Thymus (tissue), 2 donors: Measurements from ENCODE around the gene CIP2A. TPM values are rescaled to one million over a fixed set of nuclear protein-coding genes. Genes with fewer than 3 reads are reported as not detected.

Source experiments
- polyA plus RNA-seq: library from polyadenylated mRNA; stranded (reverse); fragments of 200-250 nt; gene quantifications from one replicate; pipeline ENCODE4 v1.2.3, GENCODE V29; 2013
- total RNA-seq: library from RNA; stranded (reverse); fragments of 120-200 nt; gene quantifications from one replicate; pipeline ENCODE4 v1.2.4, GENCODE V29; 2013
- donor health status: healthy.

The CIP2A gene
- total and polyA plus RNA-seq, 2 donors: 2.0 to 21.4 TPM

Other genes with a start within 250 kb of the CIP2A start
- 0.19 TPM for gene MYH15, start 78.8 kb downstream of the CIP2A start, total RNA-seq
- gene MYH15, start 78.8 kb downstream of the CIP2A start, polyA plus RNA-seq: 0.16 TPM
- gene DZIP3, start 284 bp upstream of the CIP2A start, total RNA-seq: 12.7 TPM
- 13.4 TPM for gene DZIP3, start 284 bp upstream of the CIP2A start, polyA plus RNA-seq
- not detected for gene RETNLB, start 168.0 kb upstream of the CIP2A start, total RNA-seq
- gene RETNLB, start 168.0 kb upstream of the CIP2A start, polyA plus RNA-seq: 0.09 TPM
- gene TRAT1, start 233.3 kb upstream of the CIP2A start, total RNA-seq: 125 TPM
- gene TRAT1, start 233.3 kb upstream of the CIP2A start, polyA plus RNA-seq: 43.6 TPM